Measurements from ENCODE around the gene DERL3. TPM values are rescaled to one million over a fixed set of nuclear protein-coding genes. Genes with fewer than 3 reads are reported as not detected.

Gene DERL3
- total RNA-seq, 1 donor: 0.36 TPM

DNA sequence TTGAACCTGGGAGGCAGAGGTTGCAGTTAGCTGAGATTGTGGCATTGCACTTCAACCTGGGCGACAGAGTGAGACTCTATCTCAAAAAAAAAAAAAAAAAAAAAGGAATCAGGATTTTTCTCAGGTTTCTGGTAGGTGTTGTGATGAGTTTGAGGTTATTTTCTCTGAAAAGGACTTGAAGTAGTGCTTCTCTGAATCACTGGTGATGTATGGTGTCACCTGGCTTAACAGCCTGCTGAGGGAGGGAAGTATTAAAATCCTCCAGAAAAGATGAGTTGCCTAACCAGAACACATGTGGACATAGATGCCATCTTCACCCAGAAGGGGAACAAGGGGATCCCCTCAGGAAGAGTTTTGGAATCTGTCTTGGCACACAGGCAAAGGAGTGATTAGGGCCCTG lies 32.0 kb downstream of the DERL3 start:
- Histone ChIP-seq H3K9me3 (ENCODE audit: low read depth, low read length) (no peaks in the 10 kb centered on the region), H3K27ac (ENCODE audit: low read depth, low read length) (no peak overlapping the region), H3K36me3 (ENCODE audit: insufficient read depth, low read length) (peaks cover 62% of the 10 kb centered on the region), H4K20me1 (ENCODE audit: insufficient read depth, low read length) (peaks cover 5% of the 10 kb centered on the region), H2AFZ (ENCODE audit: low read length) (no peak overlapping the region), H3K79me2 (ENCODE audit: insufficient read depth, low read length) (peaks cover 3% of the 10 kb centered on the region), H3K4me3 (ENCODE audit: insufficient read depth, low read length) (no peak overlapping the region), H3K4me1 (ENCODE audit: insufficient read depth, low read length) (no peaks in the 10 kb centered on the region), H3K4me2 (ENCODE audit: insufficient read depth, low read length) (no peak overlapping the region), H3K27me3 (ENCODE audit: insufficient read depth, low read length) (no peaks in the 10 kb centered on the region)
- TF ChIP-seq, protein P1, sequence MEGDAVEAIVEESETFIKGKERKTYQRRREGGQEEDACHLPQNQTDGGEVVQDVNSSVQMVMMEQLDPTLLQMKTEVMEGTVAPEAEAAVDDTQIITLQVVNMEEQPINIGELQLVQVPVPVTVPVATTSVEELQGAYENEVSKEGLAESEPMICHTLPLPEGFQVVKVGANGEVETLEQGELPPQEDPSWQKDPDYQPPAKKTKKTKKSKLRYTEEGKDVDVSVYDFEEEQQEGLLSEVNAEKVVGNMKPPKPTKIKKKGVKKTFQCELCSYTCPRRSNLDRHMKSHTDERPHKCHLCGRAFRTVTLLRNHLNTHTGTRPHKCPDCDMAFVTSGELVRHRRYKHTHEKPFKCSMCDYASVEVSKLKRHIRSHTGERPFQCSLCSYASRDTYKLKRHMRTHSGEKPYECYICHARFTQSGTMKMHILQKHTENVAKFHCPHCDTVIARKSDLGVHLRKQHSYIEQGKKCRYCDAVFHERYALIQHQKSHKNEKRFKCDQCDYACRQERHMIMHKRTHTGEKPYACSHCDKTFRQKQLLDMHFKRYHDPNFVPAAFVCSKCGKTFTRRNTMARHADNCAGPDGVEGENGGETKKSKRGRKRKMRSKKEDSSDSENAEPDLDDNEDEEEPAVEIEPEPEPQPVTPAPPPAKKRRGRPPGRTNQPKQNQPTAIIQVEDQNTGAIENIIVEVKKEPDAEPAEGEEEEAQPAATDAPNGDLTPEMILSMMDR (IDR thresholded peaks at IDR 0.05; ENCODE audit: extremely low read depth, low read depth, low read length): no peak
- DNase-seq (ENCODE audit: insufficient read length, low spot score, missing footprints): no peak

DNA sequence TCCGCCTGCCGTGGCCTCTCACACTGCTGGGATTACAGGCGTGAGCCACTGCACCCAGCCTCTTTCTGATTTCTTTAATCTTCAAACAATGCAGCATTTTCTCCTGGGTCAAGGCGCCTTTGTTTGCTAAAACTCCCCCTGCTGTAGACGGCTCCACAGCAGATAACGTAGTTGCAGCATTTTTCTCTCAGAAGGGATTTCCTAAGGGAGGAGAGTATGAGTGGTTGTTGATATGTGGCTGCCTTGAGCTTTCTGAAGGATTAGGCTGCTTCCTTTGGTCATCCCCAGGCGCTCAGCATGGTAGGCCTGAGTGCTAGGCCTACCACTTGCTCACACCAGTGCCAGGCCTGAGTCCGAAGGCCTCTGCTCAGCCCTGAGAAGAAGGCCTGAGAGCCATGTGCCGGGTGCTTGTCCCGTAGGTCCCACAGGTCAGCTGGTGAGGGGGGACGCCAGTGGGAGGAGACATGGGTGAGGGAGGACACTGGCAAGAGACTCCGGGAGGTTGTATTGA lies 34.0 kb downstream of the DERL3 start:
- no peaks in the 10 kb centered on the region for H3K4me1 ChIP-seq (ENCODE audit: insufficient read depth, low read length)
- no peaks in the 10 kb centered on the region for H3K9me3 ChIP-seq (ENCODE audit: low read depth, low read length)
- no peak overlapping the region for H3K4me3 ChIP-seq (ENCODE audit: insufficient read depth, low read length)
- peaks cover 67% of the 10 kb centered on the region for H3K36me3 ChIP-seq (ENCODE audit: insufficient read depth, low read length)
- DNase-seq (ENCODE audit: insufficient read length, low spot score, missing footprints): no peak
- peaks cover 6% of the 10 kb centered on the region for H4K20me1 ChIP-seq (ENCODE audit: insufficient read depth, low read length)
- TF ChIP-seq, protein P1 (IDR thresholded peaks at IDR 0.05; ENCODE audit: extremely low read depth, low read depth, low read length): no peak
- H3K27me3 ChIP-seq (ENCODE audit: insufficient read depth, low read length): no peaks in the 10 kb centered on the region
- no peak overlapping the region for H2AFZ ChIP-seq (ENCODE audit: low read length)
- H3K4me2 ChIP-seq (ENCODE audit: insufficient read depth, low read length): no peak overlapping the region
- no peak overlapping the region for H3K27ac ChIP-seq (ENCODE audit: low read depth, low read length)
- H3K79me2 ChIP-seq (ENCODE audit: insufficient read depth, low read length): peaks cover 3% of the 10 kb centered on the region

DNA sequence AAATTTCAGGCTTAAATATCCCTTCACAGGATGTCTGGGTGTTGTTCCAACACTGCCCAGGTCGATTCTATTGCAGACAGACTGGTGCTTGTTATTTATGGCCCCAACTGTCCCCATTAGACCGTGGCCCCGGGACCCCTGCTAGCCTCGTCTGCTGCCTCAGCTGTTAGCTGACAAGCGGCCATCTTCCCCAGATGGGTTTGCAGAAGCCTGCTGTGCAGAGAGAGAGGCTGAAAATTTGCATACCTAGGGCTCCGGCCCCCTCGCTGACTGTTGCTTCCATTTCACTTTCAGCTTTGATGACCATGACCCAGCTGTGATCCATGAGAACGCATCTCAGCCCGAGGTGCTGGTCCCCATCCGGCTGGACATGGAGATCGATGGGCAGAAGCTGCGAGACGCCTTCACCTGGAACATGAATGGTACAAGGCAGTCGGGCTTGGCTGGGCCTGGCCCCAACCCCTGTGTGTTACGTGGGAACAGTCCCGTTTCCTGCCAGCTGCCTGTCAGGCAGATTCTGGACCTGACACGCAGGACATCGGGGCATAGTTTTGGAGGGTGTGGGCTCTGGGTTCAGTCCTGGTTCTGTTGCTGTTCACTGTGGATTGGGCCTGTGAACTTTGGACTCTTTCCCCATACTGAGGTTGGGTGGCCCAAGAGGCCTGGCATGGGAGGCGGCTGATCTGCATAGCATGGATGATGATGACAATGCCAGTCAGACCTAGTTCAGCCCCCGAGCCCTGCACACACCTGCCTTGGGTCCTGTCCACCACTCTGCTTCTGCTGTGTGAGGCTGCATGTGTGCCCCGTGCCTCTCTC lies 35.6 kb downstream of the DERL3 start:
- H3K9me3 ChIP-seq (ENCODE audit: low read depth, low read length): no peaks in the 10 kb centered on the region
- no peak overlapping the region for H3K27ac ChIP-seq (ENCODE audit: low read depth, low read length)
- no peaks in the 10 kb centered on the region for H3K4me1 ChIP-seq (ENCODE audit: insufficient read depth, low read length)
- no peak overlapping the region for H2AFZ ChIP-seq (ENCODE audit: low read length)
- no peak overlapping the region for H3K4me2 ChIP-seq (ENCODE audit: insufficient read depth, low read length)
- H3K79me2 ChIP-seq (ENCODE audit: insufficient read depth, low read length): peaks cover 3% of the 10 kb centered on the region
- peaks cover 6% of the 10 kb centered on the region for H4K20me1 ChIP-seq (ENCODE audit: insufficient read depth, low read length)
- H3K27me3 ChIP-seq (ENCODE audit: insufficient read depth, low read length): no peaks in the 10 kb centered on the region
- H3K36me3 ChIP-seq (ENCODE audit: insufficient read depth, low read length): peaks cover 70% of the 10 kb centered on the region
- TF ChIP-seq, protein P1 (IDR thresholded peaks at IDR 0.05; ENCODE audit: extremely low read depth, low read depth, low read length): no peak
- DNase-seq (ENCODE audit: insufficient read length, low spot score, missing footprints): peak; percentile 32
- no peak overlapping the region for H3K4me3 ChIP-seq (ENCODE audit: insufficient read depth, low read length)

DNA sequence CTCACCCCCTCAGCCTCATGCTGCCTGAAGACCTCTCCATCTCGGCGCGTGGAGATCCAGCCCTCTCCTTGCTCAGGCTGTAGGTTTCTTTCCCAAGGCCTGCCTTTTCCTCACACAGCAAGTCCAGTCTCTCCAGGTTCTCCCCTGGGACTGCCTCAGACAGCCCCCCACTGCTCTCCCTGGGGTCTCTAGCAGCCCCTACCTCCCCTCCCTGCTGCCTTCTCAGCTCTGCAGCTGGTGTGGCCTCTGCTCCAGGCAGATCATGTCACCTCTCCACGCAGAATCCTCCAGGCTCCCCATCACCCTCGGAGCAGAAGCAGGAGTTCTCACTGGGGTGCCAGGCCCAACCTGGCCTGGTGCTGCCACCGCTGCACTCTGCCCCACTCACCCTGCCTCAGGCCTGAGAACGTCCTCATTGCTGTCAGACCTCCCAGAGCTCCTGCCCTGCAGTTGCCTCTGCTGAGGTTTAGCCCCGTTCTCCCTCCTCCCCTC lies 36.9 kb downstream of the DERL3 start:
- H3K4me3 ChIP-seq (ENCODE audit: insufficient read depth, low read length): no peak overlapping the region
- H3K27ac ChIP-seq (ENCODE audit: low read depth, low read length): no peak overlapping the region
- H2AFZ ChIP-seq (ENCODE audit: low read length): no peak overlapping the region
- peaks cover 73% of the 10 kb centered on the region for H3K36me3 ChIP-seq (ENCODE audit: insufficient read depth, low read length)
- H3K4me1 ChIP-seq (ENCODE audit: insufficient read depth, low read length): no peaks in the 10 kb centered on the region
- TF ChIP-seq, protein P1 (IDR thresholded peaks at IDR 0.05; ENCODE audit: extremely low read depth, low read depth, low read length): no peak
- no peaks in the 10 kb centered on the region for H3K9me3 ChIP-seq (ENCODE audit: low read depth, low read length)
- H3K4me2 ChIP-seq (ENCODE audit: insufficient read depth, low read length): no peak overlapping the region
- DNase-seq (ENCODE audit: insufficient read length, low spot score, missing footprints): no peak
- H3K79me2 ChIP-seq (ENCODE audit: insufficient read depth, low read length): peaks cover 3% of the 10 kb centered on the region
- peaks cover 9% of the 10 kb centered on the region for H4K20me1 ChIP-seq (ENCODE audit: insufficient read depth, low read length)
- no peaks in the 10 kb centered on the region for H3K27me3 ChIP-seq (ENCODE audit: insufficient read depth, low read length)

Data from osteoblast (primary cell).